GM18951 (cell line): Measurements from ENCODE around the gene EIF4E.

Experiments used
- POLR2A ChIP-seq: IDR thresholded peaks from 4 replicates; pipeline ENCODE4 v1.6.1; 2011; ENCODE audit warnings: mild to moderate bottlenecking; ENCODE audit not compliant: insufficient read length, insufficient read depth; ENCODE audit errors: extremely low read depth
- in situ Hi-C: fragments of 300-500 bp; cut with MboI; formaldehyde crosslinking; loops from one replicate; pipeline ENCODE4 v1.12.0; 2022; ENCODE audit warnings: low sequenced_read_pairs, mixed read lengths, inconsistent platforms; ENCODE audit not compliant: unreplicated experiment

The EIF4E gene, protein sequence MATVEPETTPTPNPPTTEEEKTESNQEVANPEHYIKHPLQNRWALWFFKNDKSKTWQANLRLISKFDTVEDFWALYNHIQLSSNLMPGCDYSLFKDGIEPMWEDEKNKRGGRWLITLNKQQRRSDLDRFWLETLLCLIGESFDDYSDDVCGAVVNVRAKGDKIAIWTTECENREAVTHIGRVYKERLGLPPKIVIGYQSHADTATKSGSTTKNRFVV

DNA sequence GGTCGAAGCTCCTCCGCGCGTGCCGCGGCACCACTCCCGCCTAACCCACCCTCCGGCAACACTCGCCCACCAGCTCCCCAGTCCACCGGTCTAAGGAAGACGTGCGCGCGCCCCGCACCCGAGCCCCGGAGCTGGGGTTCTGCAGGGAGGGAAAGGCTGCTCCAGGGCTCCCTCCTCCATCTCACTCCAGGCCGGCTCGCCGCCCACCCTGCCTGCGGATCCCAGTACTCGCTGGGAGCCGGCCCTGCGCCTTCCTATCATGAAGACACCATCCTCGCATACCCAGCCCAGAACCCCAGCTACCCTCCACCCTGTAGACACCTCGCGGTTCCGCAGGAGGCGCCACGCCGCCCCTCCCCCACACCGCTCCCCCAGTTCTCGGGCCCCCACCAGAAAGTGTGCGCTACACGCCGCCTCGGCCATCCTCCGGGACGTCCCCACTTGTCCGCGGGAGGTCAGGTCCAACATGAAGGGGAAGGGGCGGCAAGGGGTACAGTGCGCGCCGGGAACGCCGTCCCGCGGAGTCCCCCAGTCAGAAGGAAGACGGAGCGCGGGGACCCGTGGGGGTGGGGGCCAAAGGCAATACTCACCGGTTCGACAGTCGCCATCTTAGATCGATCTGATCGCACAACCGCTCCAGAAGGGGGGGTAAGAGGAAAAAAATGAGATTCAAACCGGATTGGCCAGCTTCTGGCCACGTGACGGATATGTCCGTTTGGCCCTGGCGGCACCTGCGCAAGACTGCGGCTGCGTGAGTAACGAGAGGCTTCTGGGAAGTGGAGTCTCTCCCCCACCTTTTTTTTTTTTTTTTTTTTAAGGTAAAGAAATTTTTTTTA lies at the start of gene EIF4E:
Gene EIF4E (minus strand): TSS at position 629 of the 836 bp plus-strand sequence. CDS start 21 bp downstream, at position 608.
- in situ Hi-C loops, result no loop called here
- TF ChIP-seq POLR2A, result peak; percentile 77

DNA sequence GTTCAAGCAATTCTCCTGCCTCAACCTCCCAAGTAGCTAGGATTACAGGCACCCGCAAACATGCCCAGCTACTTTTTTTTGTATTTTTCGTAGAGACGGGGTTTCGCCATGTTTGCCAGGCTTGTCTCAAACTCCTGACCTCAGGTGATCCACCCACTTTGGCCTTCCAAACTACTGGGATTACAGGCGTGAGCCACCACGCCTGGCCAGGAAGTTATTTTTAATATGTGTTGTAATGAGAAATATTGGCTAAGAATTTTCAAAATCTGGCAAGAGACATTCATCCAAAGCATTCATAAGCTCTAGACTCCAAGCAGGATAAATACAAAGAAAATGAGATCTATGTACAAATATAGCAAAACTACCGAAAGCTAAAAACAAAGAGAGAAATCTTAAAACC lies 48.6 kb upstream of the EIF4E start:
- no peak for TF ChIP-seq POLR2A

GRCh38 chr4:98976716-98977115 lies 47.8 kb upstream of the EIF4E start:
- in situ Hi-C loops, result no loop called here
- no peak for TF ChIP-seq POLR2A

More for the DNA sequence above, 48.6 kb upstream of the EIF4E start:
- in situ Hi-C loops, result no loop called here

- in situ Hi-C loops, result no loop called here
- TF ChIP-seq POLR2A, result no peak
These were observed 41.2 kb upstream of the EIF4E start for GRCh38 chr4:98969878-98970785.

GRCh38 chr4:98967786-98968329 lies 38.9 kb upstream of the EIF4E start:
- TF ChIP-seq POLR2A, result no peak
- in situ Hi-C loops, result no loop called here

DNA sequence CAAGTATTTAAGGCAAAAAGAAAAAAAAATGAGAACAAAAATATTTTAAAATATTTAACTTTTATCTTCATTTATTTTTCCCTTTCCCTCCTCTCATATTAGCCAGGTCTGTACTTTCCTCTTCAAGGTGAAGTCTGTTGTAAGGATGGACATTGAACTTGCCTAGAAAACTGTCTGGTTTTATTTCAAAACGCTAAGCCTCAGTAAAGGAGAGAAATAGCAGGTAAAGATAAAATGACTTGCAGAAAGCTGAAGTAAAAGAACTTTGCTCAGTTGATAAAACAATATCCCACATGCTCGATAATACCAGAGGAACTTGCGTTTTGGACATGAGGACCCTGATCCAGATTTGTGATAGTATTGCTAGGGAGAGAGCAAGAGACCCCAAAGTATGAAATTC lies 38.0 kb upstream of the EIF4E start:
- TF ChIP-seq POLR2A, result no peak
- in situ Hi-C loops, result no loop called here

DNA sequence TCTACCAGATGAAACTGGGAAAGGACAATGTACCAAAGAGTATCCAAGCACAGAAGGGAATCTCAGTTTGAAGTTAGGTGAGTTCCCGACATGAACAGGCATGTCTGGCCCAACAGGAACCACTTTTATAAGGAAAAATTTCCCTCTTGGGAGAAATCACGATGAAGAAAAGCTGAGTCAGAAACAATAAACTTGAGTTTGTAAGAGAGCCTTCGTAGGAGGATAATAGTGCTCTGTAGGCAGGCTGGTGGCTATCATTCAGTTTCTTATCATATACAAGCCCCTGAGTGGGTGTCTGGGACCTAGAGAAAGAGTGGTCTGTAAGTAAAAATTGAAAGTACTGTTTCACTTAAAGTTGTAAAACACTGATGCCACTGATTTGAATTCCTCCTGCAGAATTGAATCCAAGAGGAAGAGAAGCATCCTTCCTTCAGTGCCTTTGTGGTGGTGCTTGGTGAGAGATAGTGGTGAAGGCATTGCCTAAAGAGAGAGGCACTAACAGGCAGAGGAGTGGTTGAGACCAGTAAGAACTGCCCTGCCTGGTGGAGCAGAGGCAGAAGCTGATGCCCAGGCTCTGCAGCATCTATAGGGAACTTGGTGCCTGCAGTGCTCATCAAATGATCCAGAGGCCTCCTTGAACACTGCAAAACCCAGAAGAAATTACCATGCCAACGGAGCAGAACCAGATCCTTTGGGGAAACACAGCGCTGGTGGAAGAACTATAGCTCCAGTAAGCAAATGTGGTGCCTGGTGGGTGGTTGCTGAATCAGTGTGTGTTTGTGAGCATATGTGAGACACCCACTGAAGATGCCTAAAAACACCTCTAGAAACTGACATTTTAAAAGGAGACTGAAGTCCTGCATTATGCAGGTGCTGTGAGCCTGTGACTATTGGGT lies 34.9 kb upstream of the EIF4E start:
- no peak for TF ChIP-seq POLR2A
- in situ Hi-C loops, result no loop called here

DNA sequence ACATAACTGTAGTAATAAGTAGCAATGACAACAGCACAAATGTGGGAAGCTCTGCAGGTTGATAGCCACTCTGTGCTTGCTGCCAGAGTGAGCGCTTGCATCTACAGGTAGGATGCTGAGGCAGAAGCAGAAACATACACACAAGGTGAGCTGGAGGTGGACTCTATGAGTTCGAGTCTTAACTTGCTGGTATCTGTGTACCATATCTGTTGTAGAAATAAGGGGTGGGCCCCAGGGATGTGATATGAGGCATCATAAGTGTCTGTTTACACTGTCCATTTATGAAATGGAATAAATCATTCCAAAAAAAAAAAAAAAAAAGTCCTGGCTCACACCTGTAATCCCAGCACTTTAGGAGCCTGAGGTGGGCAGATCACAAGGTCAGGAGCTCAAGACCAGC lies 32.8 kb upstream of the EIF4E start:
- in situ Hi-C loops, result no loop called here

GRCh38 chr4:98959411-98959810 lies 30.5 kb upstream of the EIF4E start:
- no peak for TF ChIP-seq POLR2A
- in situ Hi-C loops, result no loop called here

More for the DNA sequence above, 32.8 kb upstream of the EIF4E start:
- no peak for TF ChIP-seq POLR2A

GRCh38 chr4:98958065-98958464 lies 29.1 kb upstream of the EIF4E start:
- in situ Hi-C loops, result no loop called here
- TF ChIP-seq POLR2A, result no peak

DNA sequence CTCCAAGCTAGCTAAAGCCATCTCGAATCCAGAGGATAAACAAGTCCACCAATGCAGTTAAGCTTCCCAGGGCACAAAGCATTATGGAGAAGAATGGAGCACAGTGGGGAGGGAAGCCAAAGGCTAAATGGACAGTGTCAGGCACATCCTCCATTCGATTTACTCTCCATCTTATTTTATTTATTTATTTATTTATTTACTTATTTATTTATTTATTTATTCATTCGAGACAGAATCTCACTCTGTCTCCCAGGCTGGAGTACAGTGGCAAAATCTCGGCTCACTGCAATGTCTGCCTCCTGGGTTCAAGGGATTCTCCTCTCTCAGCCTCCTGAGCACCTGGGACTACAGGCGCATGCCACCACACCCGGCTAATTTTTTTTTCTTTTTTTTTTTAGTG lies 26.3 kb upstream of the EIF4E start:
- TF ChIP-seq POLR2A, result no peak
- in situ Hi-C loops, result no loop called here

GRCh38 chr4:98951710-98952109 lies 22.8 kb upstream of the EIF4E start:
- in situ Hi-C loops, result no loop called here
- no peak for TF ChIP-seq POLR2A

GRCh38 chr4:98950925-98951324 lies 22.0 kb upstream of the EIF4E start:
- in situ Hi-C loops, result no loop called here
- no peak for TF ChIP-seq POLR2A
